Measurements from ENCODE around the gene XPC. TPM values are rescaled to one million over a fixed set of nuclear protein-coding genes. Genes with fewer than 3 reads are reported as not detected.

Gene XPC
- total RNA-seq, 2 donors from 2014 or later: 48.4 to 61.0 TPM

DNA sequence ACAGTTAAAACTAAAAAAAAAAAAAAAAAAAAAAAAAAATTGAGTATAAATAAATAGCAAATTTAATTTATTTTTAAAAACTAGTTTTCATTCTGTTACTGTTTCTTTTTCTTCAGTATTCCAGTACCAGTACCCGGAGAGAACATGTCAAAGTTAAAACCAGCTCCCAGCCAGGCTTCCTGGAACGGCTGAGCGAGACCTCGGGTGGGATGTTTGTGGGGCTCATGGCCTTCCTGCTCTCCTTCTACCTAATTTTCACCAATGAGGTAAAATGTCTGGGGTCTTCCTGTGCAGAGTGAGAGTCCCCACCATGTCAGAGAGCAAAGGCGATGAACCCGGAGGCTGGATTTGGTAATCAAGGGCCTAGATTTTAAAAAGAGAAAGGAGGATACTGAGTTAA lies 49.1 kb downstream of the XPC start:
- DNase-seq (no peak), ATAC-seq (replicated peaks in 1 of 2) (no peak)
- Mint-ChIP-seq H3K4me1 (ENCODE audit: low read depth) (peaks cover 31% of the 10 kb centered on the region), H3K4me3 (no peak overlapping the region), H3K36me3 (ENCODE audit: insufficient read depth in 2 of 2) (peaks cover 12 to 23% of the 10 kb centered on the region in 2 donors), H3K27ac (no peak overlapping the region), H3K27me3 (ENCODE audit: low read depth) (no peaks in the 10 kb centered on the region), H3K9me3 (no peaks in the 10 kb centered on the region)

DNA sequence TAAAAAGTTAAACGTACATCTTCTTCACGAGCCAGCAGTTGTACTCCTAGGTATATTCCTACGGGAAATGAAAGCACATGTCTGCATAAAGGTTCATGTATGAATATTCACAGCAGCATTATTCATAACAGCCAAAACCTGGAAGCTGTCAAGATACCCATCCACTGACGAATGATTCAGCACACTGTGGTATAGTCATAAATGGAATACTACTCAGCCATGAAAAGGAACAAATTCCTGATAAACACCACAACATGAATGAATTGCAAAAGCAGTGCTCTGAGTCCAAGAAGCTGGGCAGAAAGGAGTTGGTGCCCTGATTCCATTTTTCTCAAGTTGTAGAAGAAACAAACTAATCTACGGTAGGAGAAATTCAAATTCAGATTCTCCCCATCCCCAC lies 49.7 kb downstream of the XPC start:
- ATAC-seq (replicated peaks in 1 of 2): no peak
- no peaks in the 10 kb centered on the region for H3K27me3 Mint-ChIP-seq (ENCODE audit: low read depth)
- peaks cover 33% of the 10 kb centered on the region for H3K4me1 Mint-ChIP-seq (ENCODE audit: low read depth)
- DNase-seq: no peak
- H3K27ac Mint-ChIP-seq: peak overlapping the region; percentile 52
- H3K4me3 Mint-ChIP-seq: peak overlapping the region in 1 of 2 donors; percentile 36
- peaks cover 12 to 23% of the 10 kb centered on the region in 2 donors for H3K36me3 Mint-ChIP-seq (ENCODE audit: insufficient read depth in 2 of 2)
- H3K9me3 Mint-ChIP-seq: no peaks in the 10 kb centered on the region

DNA sequence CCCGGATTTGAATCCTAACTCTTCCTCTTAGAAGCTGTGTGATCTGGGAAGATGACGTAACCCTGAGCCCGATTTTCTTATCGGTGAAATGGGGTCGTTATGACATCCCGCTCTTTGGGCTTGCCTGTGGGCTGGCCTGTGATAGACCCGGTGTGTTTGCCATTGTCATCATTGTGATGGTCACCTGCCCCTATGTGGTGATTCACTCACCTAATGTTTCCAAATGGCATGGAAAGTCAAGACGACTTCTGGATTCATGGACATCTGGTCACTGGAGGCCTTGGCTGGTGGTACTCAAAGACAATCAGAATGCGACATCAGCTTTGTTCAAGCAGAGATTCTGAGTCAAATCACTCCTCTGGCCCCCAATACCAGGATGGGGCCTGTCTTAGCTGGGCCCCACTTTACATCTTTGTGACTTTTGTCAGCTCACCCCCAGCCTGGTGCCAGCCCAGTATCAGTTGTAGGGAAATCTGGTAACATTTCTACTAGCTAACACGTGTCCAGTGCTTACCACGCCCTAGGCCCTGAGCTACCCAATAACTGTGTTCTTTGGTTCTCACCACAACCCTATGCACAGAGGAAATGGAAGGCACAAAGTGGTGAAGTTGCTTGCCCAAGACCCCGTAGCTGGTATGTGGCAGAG lies 50.8 kb downstream of the XPC start:
- peaks cover 12 to 21% of the 10 kb centered on the region in 2 donors for H3K36me3 Mint-ChIP-seq (ENCODE audit: insufficient read depth in 2 of 2)

DNA sequence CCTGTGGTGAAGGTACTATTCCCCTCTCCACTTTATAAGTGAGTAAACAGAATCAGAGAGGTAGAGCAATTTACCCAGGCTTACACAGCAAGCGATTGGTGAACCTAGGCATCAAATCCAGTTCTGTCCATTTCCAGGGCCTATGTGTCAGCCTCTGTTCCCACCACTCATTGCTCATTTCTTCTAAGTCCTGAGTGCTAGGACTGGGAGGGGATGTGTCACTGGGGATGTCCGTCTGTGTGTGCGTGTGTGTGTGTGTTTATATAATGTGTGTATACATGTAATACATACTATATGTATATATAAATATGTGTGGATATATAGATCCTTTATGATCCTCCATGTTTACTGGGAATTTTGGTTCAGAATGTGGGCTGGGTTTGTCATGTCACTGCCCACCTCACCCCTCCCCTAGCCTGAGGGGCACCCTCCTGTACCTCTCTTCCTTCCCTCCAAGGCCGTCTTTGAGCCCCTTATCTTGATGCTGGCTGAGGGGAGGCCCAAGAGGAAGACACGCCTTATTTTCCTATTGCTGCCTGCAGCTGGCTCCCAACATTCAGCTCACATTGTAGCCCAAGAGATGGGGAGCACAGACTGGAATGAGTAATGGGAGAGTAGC lies 51.4 kb downstream of the XPC start:
- no peaks in the 10 kb centered on the region for H3K9me3 Mint-ChIP-seq
- peak overlapping the region; percentile 94 to 98 for H3K4me3 Mint-ChIP-seq
- DNase-seq (no peak), ATAC-seq (replicated peaks in 1 of 2) (no peak)
- peaks cover 13 to 19% of the 10 kb centered on the region in 2 donors for H3K36me3 Mint-ChIP-seq (ENCODE audit: insufficient read depth in 2 of 2)
- peaks cover 50% of the 10 kb centered on the region for H3K4me1 Mint-ChIP-seq (ENCODE audit: low read depth)
- H3K27me3 Mint-ChIP-seq (ENCODE audit: low read depth): no peaks in the 10 kb centered on the region
- H3K27ac Mint-ChIP-seq: peak overlapping the region; percentile 35

More for the DNA sequence above, 50.8 kb downstream of the XPC start:
- H3K27me3 Mint-ChIP-seq (ENCODE audit: low read depth): no peaks in the 10 kb centered on the region
- ATAC-seq (replicated peaks in 1 of 2) (no peak), DNase-seq (no peak)
- no peaks in the 10 kb centered on the region for H3K9me3 Mint-ChIP-seq
- H3K4me1 Mint-ChIP-seq (ENCODE audit: low read depth): peaks cover 44% of the 10 kb centered on the region
- H3K4me3 Mint-ChIP-seq: peak overlapping the region; percentile 12 to 20
- H3K27ac Mint-ChIP-seq: peak overlapping the region; percentile 52

DNA sequence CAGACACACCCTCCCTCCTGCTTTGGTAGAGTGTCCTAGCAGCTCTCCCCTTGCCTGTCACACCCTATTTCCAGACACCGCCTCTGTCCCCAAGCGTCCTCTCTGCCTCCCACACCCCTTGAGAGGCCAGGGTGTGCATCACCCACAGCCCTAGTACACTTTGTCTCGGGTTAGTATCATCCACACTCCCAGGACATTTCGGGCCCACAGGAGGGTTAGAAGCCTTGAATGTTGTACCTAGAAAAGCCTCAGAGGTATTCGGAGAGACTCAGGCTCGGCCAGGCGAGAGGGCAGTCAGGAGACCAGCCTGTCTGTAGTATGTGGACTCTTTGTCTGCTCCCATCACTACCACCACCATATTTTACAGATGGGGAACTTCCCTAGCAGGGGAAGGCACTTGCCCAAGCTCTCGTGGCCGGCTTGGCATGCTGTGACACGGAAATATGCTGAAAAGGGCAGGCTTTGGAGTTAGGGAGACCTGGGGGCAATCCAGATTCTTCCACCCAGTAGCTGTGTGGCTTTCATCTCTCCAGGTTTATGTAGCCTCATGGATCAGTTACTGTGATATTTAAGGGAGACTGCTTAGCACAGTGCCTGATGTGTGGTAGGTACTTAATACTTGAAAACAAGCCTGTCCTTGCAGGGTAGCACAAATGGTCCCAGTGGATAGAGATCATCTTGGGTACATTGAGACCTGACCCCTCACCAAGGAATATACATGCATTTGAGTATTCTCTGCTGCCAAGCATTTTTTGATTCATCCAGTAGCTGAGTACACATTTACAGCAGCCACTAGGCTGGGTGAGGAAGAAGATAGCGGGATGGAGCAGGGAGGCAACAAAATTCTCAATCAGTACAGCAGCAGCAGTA lies 52.1 kb downstream of the XPC start:
- H3K36me3 Mint-ChIP-seq (ENCODE audit: insufficient read depth in 2 of 2): peaks cover 14 to 21% of the 10 kb centered on the region in 2 donors

DNA sequence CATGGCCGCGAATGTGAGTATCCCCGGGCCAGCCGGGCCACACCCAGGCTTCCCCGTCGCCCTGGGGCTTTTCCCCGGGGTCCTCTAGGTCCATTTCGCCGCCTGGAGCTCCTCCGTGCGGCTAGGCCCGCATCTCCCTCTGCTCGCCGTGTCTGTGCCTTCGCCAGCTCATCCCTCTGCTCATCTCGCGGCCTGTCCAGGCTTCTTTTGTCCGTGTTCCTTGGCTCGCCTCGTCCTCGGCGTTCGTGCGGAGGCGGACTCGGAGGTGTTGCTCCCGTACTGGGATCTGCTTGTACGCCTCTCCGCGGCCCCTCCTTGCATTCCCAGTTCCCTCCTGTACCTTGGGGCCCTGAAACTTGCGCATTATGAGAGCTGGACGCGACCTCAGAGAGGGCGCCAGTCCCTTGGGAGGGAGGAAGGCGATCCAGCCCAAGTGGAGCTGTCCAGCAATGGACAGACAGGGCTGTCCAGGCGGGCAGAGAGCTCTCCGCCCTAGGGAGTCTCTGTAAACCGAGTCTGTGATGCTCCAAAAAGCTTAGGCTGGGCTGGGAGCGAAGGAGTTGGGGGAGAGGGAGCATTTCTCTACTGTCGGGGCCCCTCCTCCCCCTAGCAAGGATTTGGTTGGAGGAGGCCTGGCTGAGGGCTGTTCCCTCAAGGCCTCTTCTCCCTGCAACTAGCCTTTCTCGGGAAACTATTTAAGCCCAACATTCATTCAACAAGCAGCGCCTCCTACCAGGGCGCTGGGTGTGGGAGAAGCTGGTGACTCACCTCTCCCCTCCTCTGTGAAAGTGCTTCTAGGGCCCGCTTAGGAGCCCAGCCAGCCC lies 53.0 kb downstream of the XPC start:
- ATAC-seq (replicated peaks in 1 of 2) (peak; percentile 50 to 52), DNase-seq (peak; percentile 55 to 71)
- peak overlapping the region; percentile 94 to 98 for H3K4me3 Mint-ChIP-seq
- peak overlapping the region; percentile 98 for H3K27ac Mint-ChIP-seq
- H3K9me3 Mint-ChIP-seq: no peaks in the 10 kb centered on the region
- H3K27me3 Mint-ChIP-seq (ENCODE audit: low read depth): no peaks in the 10 kb centered on the region
- H3K4me1 Mint-ChIP-seq (ENCODE audit: low read depth): peaks cover 61% of the 10 kb centered on the region
- H3K36me3 Mint-ChIP-seq (ENCODE audit: insufficient read depth in 2 of 2): peaks cover 14 to 26% of the 10 kb centered on the region in 2 donors

More for the DNA sequence above, 52.1 kb downstream of the XPC start:
- peak overlapping the region; percentile 94 to 98 for H3K4me3 Mint-ChIP-seq
- peaks cover 58% of the 10 kb centered on the region for H3K4me1 Mint-ChIP-seq (ENCODE audit: low read depth)
- no peak for DNase-seq
- peak overlapping the region; percentile 98 for H3K27ac Mint-ChIP-seq
- no peak for ATAC-seq (replicated peaks in 1 of 2)
- no peaks in the 10 kb centered on the region for H3K9me3 Mint-ChIP-seq
- H3K27me3 Mint-ChIP-seq (ENCODE audit: low read depth): no peaks in the 10 kb centered on the region

DNA sequence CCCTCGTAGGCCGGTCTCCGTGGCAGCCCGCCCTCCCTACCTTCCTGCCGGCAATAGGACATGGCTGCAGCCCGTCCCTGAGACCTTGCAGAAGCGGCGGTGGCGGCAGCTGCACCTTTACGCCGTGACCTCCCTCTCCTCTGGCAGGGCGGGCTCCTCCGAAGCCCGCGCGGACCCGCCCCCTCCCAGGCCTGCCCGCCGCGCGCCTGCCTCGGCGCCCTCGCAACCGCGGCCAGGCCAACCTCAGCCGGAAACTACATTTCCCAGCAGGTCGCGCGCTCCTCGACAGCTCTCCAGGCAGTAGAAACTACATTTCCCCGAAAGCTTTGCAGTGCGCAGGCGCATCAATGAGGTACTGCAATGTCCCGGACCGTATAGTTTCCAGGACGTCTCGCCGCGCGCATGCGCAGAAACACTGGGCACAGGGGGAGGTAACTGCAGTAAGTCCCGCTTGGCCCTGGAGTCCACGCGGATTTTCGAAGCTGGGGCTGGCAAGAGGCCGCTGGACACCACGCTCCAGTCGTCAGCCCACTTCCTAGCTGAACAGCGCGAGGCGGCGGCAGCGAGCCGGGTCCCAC lies 53.7 kb downstream of the XPC start, which contains the start of the genes CHCHD4 and TMEM43:
Gene CHCHD4, minus strand, starts transcription at position 256 of the 578 bp plus-strand sequence. Its CDS starts 194 bp downstream, at position 62.
Gene TMEM43, plus strand, starts transcription at position 438 of the 578 bp plus-strand sequence. CDS start 142 bp downstream, outside the sequence.
- H3K27me3 Mint-ChIP-seq (ENCODE audit: low read depth): no peaks in the 10 kb centered on the region
- H3K36me3 Mint-ChIP-seq (ENCODE audit: insufficient read depth in 2 of 2): peaks cover 11 to 22% of the 10 kb centered on the region in 2 donors
- H3K27ac Mint-ChIP-seq: peak within 1 kb of the TSS; percentile 98
- DNase-seq: peak; percentile 96 to 98
- peak within 1 kb of the TSS; percentile 94 to 98 for H3K4me3 Mint-ChIP-seq
- peaks cover 67% of the 10 kb centered on the region for H3K4me1 Mint-ChIP-seq (ENCODE audit: low read depth)
- no peaks in the 10 kb centered on the region for H3K9me3 Mint-ChIP-seq
- ATAC-seq (replicated peaks in 1 of 2): peak; percentile 89 to 91

DNA sequence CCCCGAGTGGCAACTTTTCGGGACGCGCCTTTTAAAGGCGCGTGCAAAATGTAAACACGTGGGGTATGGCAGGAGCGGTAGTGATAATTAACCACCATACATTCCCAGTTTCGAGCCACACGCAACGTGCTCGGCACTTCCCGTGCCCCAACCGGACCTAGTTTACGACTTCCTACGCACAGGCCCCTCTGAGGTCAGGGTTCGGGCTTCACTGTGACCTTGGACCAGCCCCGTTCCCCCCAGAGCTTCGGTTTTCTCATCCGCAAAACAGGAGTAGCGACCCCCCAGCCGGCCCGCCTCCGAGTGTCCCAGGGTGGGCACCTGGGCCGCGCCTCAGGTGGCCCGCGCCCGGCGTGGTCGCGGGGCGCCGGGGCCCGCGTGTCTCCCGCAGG lies 54.2 kb downstream of the XPC start:
- H3K4me3 Mint-ChIP-seq: peak overlapping the region; percentile 94 to 98
- peak; percentile 44 to 49 for ATAC-seq (replicated peaks in 1 of 2)
- H3K27ac Mint-ChIP-seq: peak overlapping the region; percentile 87
- H3K9me3 Mint-ChIP-seq: no peaks in the 10 kb centered on the region
- peaks cover 11 to 22% of the 10 kb centered on the region in 2 donors for H3K36me3 Mint-ChIP-seq (ENCODE audit: insufficient read depth in 2 of 2)
- no peaks in the 10 kb centered on the region for H3K27me3 Mint-ChIP-seq (ENCODE audit: low read depth)
- peak; percentile 63 to 64 for DNase-seq
- peaks cover 67% of the 10 kb centered on the region for H3K4me1 Mint-ChIP-seq (ENCODE audit: low read depth)

DNA sequence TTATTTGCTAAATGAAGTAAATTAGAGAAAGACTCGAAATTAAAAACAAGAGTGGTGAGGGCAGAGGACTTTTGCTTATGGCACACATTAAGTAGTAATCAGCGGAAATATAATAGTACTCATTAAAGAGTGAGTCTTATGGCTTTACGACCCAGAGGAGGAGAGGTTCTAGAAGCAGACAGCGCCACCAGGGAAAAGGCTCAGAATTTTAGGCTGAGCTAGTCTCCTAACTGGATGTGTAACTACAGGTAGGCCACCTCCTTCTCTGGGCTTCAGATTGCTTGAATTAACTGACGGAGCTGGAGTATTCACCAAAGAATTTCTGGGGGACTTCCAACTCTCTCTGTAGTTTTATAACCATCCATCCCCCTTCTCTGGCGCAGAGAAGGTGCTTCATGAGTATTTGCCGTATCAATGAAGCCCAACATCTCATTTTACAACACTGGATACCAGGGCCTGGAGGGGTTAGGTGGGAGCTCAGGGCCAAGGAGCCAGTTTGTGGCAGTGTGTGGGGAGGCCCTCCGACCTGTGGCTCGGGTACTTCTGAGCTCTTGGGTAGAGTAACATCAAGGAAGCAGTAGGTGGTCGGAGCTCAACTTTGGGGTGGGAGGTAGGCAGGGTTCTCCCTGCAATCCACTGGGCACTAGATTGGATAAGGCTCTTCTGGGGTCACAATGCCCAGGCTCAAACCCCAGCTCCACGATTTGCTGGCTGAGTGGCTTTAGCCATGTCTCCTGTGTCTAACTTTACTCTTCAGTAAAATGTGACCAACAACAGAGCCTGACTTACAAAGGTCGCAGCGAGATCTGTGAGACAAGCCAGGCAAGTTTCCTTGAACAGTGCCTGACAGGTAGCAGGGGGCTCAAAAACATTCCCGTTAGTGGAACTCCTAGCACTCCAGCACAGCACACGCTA lies 54.8 kb downstream of the XPC start:
- Mint-ChIP-seq H3K4me1 (ENCODE audit: low read depth) (peaks cover 62% of the 10 kb centered on the region), H3K27me3 (ENCODE audit: low read depth) (no peaks in the 10 kb centered on the region), H3K27ac (peak overlapping the region; percentile 87), H3K4me3 (peak overlapping the region; percentile 94 to 98), H3K9me3 (no peaks in the 10 kb centered on the region), H3K36me3 (ENCODE audit: insufficient read depth in 2 of 2) (peaks cover 11 to 18% of the 10 kb centered on the region in 2 donors)
- DNase-seq (no peak), ATAC-seq (replicated peaks in 1 of 2) (no peak)

DNA sequence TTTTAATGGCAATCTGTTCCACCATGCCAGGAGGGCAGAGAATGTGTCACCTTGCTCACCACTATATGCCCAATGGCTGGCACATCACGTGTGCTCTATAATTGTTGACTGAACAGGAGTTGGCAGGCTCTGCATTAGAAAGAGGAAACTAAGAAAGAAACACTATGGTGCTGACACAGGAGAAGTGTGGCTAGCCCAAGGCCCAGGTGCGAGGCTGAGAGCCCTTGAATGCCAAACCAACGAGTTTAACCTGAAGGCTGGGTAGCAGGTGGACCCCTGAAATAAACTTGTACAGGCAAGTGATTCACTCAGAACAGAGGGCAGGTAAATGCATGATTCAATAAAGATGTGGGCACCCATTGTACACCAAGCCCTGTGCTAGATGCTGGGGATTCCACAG lies 56.1 kb downstream of the XPC start:
- DNase-seq (no peak), ATAC-seq (replicated peaks in 1 of 2) (no peak)
- Mint-ChIP-seq H3K4me1 (ENCODE audit: low read depth) (peaks cover 49% of the 10 kb centered on the region), H3K4me3 (peak overlapping the region; percentile 76 to 98), H3K27ac (peak overlapping the region; percentile 75), H3K36me3 (ENCODE audit: insufficient read depth in 2 of 2) (peaks cover 5 to 11% of the 10 kb centered on the region in 2 donors), H3K9me3 (no peaks in the 10 kb centered on the region), H3K27me3 (ENCODE audit: low read depth) (no peaks in the 10 kb centered on the region)

DNA sequence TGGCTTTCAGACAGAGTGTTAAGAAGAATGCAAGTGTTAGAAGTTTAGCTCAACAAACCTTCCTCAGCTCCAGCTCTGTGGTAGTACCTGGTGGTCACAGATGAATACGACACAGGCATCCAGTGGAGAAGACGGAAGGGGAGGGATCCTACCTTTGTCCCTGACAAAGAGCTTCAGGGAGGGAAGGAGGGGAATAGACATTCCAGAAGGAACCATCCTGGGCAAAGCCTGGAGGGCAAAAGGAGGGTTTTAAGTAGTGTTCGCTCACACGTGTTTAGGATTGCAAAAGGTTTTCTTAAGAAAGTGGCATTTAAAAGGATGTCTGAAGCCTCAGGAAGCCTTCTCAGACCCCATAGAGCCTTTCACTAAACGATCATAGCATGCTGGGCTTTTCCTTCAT lies 56.5 kb downstream of the XPC start:
- no peak overlapping the region for H3K27ac Mint-ChIP-seq
- H3K36me3 Mint-ChIP-seq (ENCODE audit: insufficient read depth in 2 of 2): peaks cover 5 to 11% of the 10 kb centered on the region in 2 donors
- H3K27me3 Mint-ChIP-seq (ENCODE audit: low read depth): no peaks in the 10 kb centered on the region
- DNase-seq (no peak), ATAC-seq (replicated peaks in 1 of 2) (no peak)
- H3K9me3 Mint-ChIP-seq: no peaks in the 10 kb centered on the region
- H3K4me3 Mint-ChIP-seq: no peak overlapping the region
- H3K4me1 Mint-ChIP-seq (ENCODE audit: low read depth): peaks cover 47% of the 10 kb centered on the region

All from activated T-cell treated with anti-CD3 and anti-CD28 coated beads, Interleukin-2, amount 50 U/mL, for 72 hours (primary cell).